ENCODE data around the gene SYNCRIP. TPM values are rescaled to one million over a fixed set of nuclear protein-coding genes. Genes with fewer than 3 reads are reported as not detected.

SYNCRIP gene
- total RNA-seq, 4 donors from 2014 or later, result 49.4 to 56.3 (median 50.6) TPM

DNA sequence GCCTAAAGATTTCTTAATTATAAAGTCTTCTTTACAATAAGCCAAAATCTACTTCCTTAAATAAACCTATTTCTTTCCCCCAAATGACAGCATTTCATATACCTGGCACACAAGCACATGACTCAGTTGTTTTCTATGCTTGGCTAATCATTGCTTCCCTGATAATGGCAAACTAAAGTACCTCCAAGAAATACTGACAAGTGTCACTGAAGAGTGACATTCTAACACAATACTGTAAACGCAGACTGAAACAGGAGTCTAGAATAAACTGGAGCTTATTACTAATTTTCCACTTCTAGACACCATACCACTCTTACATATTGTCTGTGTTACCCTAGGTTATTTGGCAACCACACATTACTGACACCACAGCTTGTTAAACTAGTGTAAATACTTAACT is 14.3 kb downstream of the SYNCRIP start:
- DNase-seq (ENCODE audit: low spot score in 2 of 2), result no peak
- 91 to 97% methylated on average over 1 of the region's 1 CpG for WGBS, 2 donors
- intact Hi-C loops (cut with DNase I; ENCODE audit: low total_unique reads), result no loop called here
- no peak for TF ChIP-seq POLR2A (IDR thresholded peaks at IDR 0.05)
- TF ChIP-seq, protein P1, sequence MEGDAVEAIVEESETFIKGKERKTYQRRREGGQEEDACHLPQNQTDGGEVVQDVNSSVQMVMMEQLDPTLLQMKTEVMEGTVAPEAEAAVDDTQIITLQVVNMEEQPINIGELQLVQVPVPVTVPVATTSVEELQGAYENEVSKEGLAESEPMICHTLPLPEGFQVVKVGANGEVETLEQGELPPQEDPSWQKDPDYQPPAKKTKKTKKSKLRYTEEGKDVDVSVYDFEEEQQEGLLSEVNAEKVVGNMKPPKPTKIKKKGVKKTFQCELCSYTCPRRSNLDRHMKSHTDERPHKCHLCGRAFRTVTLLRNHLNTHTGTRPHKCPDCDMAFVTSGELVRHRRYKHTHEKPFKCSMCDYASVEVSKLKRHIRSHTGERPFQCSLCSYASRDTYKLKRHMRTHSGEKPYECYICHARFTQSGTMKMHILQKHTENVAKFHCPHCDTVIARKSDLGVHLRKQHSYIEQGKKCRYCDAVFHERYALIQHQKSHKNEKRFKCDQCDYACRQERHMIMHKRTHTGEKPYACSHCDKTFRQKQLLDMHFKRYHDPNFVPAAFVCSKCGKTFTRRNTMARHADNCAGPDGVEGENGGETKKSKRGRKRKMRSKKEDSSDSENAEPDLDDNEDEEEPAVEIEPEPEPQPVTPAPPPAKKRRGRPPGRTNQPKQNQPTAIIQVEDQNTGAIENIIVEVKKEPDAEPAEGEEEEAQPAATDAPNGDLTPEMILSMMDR (IDR thresholded peaks at IDR 0.05), result no peak
- no peak overlapping the region for H3K4me3 ChIP-seq (ENCODE audit: low read depth, poor library complexity, severe bottlenecking)

DNA sequence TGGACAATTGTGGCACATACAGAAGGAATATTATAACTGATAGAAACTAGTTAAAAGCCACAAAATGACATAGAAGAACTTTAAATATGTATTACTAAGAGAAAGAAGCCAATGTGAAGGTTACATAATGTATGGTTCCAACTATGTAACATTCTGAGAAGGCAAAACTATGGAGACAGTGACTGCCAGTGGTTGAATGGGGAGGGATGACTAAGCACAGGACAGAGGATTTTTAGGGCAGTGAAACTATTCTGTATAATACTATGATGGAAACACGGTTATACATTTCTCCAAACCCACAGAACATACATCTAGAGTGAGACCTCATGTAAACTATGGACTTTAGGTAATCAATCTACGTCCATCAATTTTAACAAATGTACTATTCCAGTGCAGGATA is 22.4 kb downstream of the SYNCRIP start:
- H3K4me3 ChIP-seq (ENCODE audit: low read depth, poor library complexity, severe bottlenecking), result no peak overlapping the region
- DNase-seq (ENCODE audit: low spot score in 2 of 2), result no peak
- TF ChIP-seq, protein P1 (IDR thresholded peaks at IDR 0.05), result no peak
- no peak for TF ChIP-seq POLR2A (IDR thresholded peaks at IDR 0.05)
- intact Hi-C loops (cut with DNase I; ENCODE audit: low total_unique reads), result no loop called here
- WGBS, 2 donors, result 86 to 96% methylated on average over 2 of the region's 2 CpGs

- TF ChIP-seq, protein P1 (IDR thresholded peaks at IDR 0.05), result no peak
- no peak for TF ChIP-seq POLR2A (IDR thresholded peaks at IDR 0.05)
- no peak for DNase-seq (ENCODE audit: low spot score in 2 of 2)
- no peak overlapping the region for H3K4me3 ChIP-seq (ENCODE audit: low read depth, poor library complexity, severe bottlenecking)
- WGBS, 2 donors, result 98 to 99% methylated on average over 17 of the region's 17 CpGs
- intact Hi-C loops (cut with DNase I; ENCODE audit: low total_unique reads), result no loop called here
These were observed 27.9 kb downstream of the SYNCRIP start for GRCh38 chr6:85614780-85615179.

DNA sequence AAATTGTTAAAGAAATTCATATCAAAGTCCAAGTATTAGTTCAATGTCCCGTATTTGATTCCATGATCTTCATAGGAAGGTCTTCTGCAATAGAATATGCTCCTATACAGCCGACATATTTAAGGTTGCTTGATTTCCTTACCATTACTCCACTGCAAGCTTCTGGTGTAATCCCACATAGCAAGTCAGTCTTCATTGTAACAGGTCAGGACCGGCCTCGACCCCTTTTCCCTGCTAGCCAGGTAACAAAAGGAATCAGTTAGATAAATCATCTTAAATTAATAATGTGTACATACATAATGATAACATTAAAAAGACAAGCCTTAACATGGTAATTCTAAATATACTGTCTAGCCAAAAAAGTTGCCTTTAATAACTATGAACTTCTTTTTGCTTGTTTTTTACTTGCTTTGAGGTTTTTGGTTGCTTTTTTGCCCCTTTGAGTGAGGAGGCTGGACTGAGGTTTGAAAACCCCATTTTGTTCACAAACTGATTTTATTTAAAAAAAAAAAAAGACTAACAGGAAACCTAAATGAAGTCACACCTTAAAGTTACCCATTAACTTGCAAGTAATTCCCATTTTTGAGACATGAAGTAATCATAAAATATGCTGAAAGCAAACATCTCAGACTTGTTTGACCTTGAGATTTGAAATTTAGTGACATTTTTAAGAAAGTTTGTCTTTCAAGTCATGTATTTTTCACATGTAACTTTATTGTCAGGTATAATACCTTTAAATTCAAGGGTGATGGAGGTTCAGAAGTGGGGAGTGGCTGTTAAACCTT is 29.8 kb downstream of the SYNCRIP start:
- DNase-seq (ENCODE audit: low spot score in 2 of 2), result no peak
- no peak overlapping the region for H3K4me3 ChIP-seq (ENCODE audit: low read depth, poor library complexity, severe bottlenecking)
- intact Hi-C loops (cut with DNase I; ENCODE audit: low total_unique reads), result no loop called here
- TF ChIP-seq, protein P1 (IDR thresholded peaks at IDR 0.05), result no peak
- TF ChIP-seq POLR2A (IDR thresholded peaks at IDR 0.05), result no peak
- 85 to 89% methylated on average over 4 of the region's 4 CpGs for WGBS, 2 donors

GRCh38 chr6:85610182-85610895 is 32.3 kb downstream of the SYNCRIP start:
- intact Hi-C loops (cut with DNase I; ENCODE audit: low total_unique reads), result no loop called here
- no peak for TF ChIP-seq POLR2A (IDR thresholded peaks at IDR 0.05)
- TF ChIP-seq, protein P1 (IDR thresholded peaks at IDR 0.05), result no peak
- H3K4me3 ChIP-seq (ENCODE audit: low read depth, poor library complexity, severe bottlenecking), result no peak overlapping the region
- 85 to 87% methylated on average over 2 of the region's 2 CpGs for WGBS, 2 donors
- DNase-seq (ENCODE audit: low spot score in 2 of 2), result no peak

All from lower leg skin (tissue), 4 donors.